Muscle of leg (tissue), 11 donors: ENCODE results near the gene LHX1. TPM values are rescaled to one million over a fixed set of nuclear protein-coding genes. Genes with fewer than 3 reads are reported as not detected.
A peak's percentile ranks its signal among the peaks of the same experiment; 100 is the strongest.

Experiments used
- DNase-seq: peaks from one replicate; pipeline ENCODE4 v3.0.0; 2013
- H3K27ac ChIP-seq: one replicate; pipeline ENCODE4 v1.5.1; 2013; ENCODE audit warnings: mild to moderate bottlenecking, low read length, control low read depth
- H3K27me3 ChIP-seq: one replicate; pipeline ENCODE4 v1.6.1; 2013; ENCODE audit warnings: low read length; ENCODE audit not compliant: control insufficient read depth, insufficient read depth
- H3K36me3 ChIP-seq: one replicate; pipeline ENCODE4 v1.6.1; 2013; ENCODE audit warnings: low read length; ENCODE audit not compliant: control insufficient read depth, insufficient read depth
- H3K4me1 ChIP-seq: one replicate; pipeline ENCODE4 v1.6.1; 2013; ENCODE audit warnings: low read length; ENCODE audit not compliant: control insufficient read depth, insufficient read depth
- H3K4me3 ChIP-seq: one replicate; pipeline ENCODE4 v1.5.1; 2013; ENCODE audit warnings: low read length, control low read depth
- H3K9me3 ChIP-seq: replicated peaks from 2 replicates; pipeline ENCODE4 v1.6.1; 2013; ENCODE audit warnings: low read depth, low read length; ENCODE audit not compliant: control insufficient read depth
- WGBS: methylation state at CpG from one replicate; pipeline ENCODE4 v1.1.5; 2013; ENCODE audit warnings: missing lambda C conversion rate; ENCODE audit not compliant: insufficient coverage; 5-methylcytosine and 5-hydroxymethylcytosine counted together
- polyA plus RNA-seq, 8 donors: library from polyadenylated mRNA; unstranded; fragments of 120-200 nt; gene quantifications; one replicate each; pipeline versions ENCODE4 v1.2.1 to v1.2.3, GENCODE V29; 2013; ENCODE audit warnings: inconsistent platforms in 1 of 8, low replicate concordance in 1 of 8; ENCODE audit not compliant: insufficient read length in 8 of 8, insufficient read depth in 1 of 8
- total RNA-seq: library from RNA; stranded (reverse); fragments of 120-200 nt; gene quantifications from one replicate; pipeline ENCODE4 v1.2.4, GENCODE V29; 2013

The LHX1 gene
- total and polyA plus RNA-seq, 9 donors = 0.41 TPM; not detected in 8

DNA sequence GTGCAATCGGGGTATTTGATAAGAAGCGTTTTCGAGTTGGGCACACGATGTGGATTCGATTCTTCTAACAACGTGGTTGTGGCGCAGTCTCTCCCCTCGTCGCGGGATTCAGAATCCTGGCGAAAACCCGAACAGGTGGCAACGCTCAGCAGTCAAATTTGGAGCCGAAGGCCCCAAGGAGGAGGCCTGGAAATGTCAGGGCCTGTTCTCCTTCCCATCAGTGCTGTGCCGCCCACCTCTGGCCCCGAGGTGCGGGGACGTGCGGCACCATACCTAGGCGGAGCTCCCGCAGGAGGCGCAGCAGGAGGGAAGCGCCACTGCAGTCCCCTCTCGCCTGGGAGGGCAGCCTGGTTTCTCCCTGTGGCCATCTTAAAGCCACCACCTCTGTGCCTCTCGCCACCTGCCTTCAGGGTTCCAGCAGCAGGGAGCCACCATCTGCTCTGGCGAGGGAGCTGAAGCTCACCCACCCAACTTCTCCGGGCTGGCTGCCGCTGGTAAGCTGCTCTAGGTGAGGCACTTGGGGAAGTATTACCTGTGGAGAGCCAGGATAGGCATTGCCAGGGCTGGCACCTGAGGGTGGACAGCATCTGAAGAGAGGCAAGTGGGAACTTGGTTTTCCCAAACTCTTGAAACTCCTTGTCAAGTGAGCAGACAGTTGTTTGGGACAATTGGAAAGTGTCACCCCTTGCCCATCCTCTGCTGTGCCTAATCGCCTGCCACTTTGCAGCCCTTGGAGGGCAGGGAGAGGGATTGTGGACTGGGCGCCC lies 8.9 kb downstream of the LHX1 start:
- no peak overlapping the region for H3K4me3 ChIP-seq
- no peak for DNase-seq
- peaks cover 31% of the 10 kb centered on the region for H3K4me1 ChIP-seq
- no peak overlapping the region for H3K27ac ChIP-seq
- peaks cover 66% of the 10 kb centered on the region for H3K27me3 ChIP-seq
- peaks cover 4% of the 10 kb centered on the region for H3K36me3 ChIP-seq
- 1% methylated on average over 25 of the region's 30 CpGs for WGBS
- H3K9me3 ChIP-seq = no peaks in the 10 kb centered on the region

GRCh38 chr17:36946726-36947091 lies 9.4 kb downstream of the LHX1 start:
- no peak overlapping the region for H3K27ac ChIP-seq
- H3K27me3 ChIP-seq = peaks cover 61% of the 10 kb centered on the region
- H3K4me1 ChIP-seq = peaks cover 31% of the 10 kb centered on the region
- H3K9me3 ChIP-seq = no peaks in the 10 kb centered on the region
- DNase-seq = no peak
- H3K4me3 ChIP-seq = no peak overlapping the region
- WGBS = no CpG with 5 or more reads among the region's 2 CpGs
- peaks cover 4% of the 10 kb centered on the region for H3K36me3 ChIP-seq

- DNase-seq = no peak
- Histone ChIP-seq H3K9me3 (no peaks in the 10 kb centered on the region), H3K36me3 (peaks cover 14% of the 10 kb centered on the region), H3K27ac (peak overlapping the region; percentile 96), H3K27me3 (peaks cover 46% of the 10 kb centered on the region), H3K4me1 (peaks cover 19% of the 10 kb centered on the region), H3K4me3 (peak overlapping the region; percentile 83)
- 2% methylated on average over 22 of the region's 26 CpGs for WGBS
Measured at GRCh38 chr17:36947922-36948716, 10.8 kb downstream of the LHX1 start.

DNA sequence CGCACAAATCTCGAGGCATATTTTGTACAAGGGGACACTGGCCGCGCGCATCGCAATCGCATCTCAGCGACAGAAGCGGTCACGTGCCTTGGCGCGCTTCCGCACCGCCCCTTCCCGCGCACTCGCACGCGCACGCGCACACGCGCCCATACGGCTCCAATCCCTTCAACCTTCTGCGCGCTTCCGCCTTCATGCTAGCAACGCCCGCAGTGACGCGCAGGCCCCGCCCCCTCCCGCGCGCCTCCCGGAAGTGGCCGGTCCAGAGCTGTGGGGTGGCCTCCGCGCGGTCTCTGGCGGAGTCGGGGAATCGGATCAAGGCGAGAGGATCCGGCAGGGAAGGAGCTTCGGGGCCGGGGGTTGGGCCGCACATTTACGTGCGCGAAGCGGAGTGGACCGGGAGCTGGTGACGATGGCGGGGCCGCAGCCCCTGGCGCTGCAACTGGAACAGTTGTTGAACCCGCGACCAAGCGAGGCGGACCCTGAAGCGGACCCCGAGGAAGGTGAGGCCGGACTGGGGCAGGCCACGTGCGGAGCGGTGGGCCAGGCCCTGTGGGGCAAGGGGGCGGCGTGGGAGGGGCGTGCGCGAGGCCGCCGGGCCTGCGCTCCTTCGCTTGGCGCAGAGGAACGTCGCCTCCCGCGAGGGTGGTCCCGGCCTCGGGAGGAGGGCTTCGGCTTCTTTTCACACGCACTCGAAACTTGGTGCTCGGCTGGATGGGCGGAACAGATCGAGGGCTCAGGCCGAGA lies 11.6 kb downstream of the LHX1 start, which contains the start of gene AATF:
Gene AATF, plus strand, starts transcription at position 238 of the 744 bp plus-strand sequence. Its CDS starts 172 bp downstream, at position 410.
- DNase-seq = peak; percentile 99
- peaks cover 16% of the 10 kb centered on the region for H3K4me1 ChIP-seq
- peak within 1 kb of the TSS; percentile 96 for H3K27ac ChIP-seq
- H3K36me3 ChIP-seq = peaks cover 22% of the 10 kb centered on the region
- peak within 1 kb of the TSS; percentile 83 for H3K4me3 ChIP-seq
- under 1% methylated on average over 90 of the region's 90 CpGs for WGBS
- no peaks in the 10 kb centered on the region for H3K9me3 ChIP-seq
- peaks cover 39% of the 10 kb centered on the region for H3K27me3 ChIP-seq

GRCh38 chr17:36949461-36949927 lies 12.2 kb downstream of the LHX1 start:
- Histone ChIP-seq H3K27ac (peak overlapping the region; percentile 96), H3K4me3 (peak overlapping the region; percentile 83), H3K4me1 (peaks cover 16% of the 10 kb centered on the region), H3K36me3 (peaks cover 26% of the 10 kb centered on the region), H3K27me3 (peaks cover 35% of the 10 kb centered on the region), H3K9me3 (no peaks in the 10 kb centered on the region)
- WGBS = 0% methylated on average over 4 of the region's 9 CpGs
- no peak for DNase-seq

- Histone ChIP-seq H3K36me3 (peaks cover 31% of the 10 kb centered on the region), H3K4me3 (no peak overlapping the region), H3K27ac (no peak overlapping the region), H3K27me3 (peaks cover 32% of the 10 kb centered on the region), H3K9me3 (no peaks in the 10 kb centered on the region), H3K4me1 (peaks cover 16% of the 10 kb centered on the region)
- WGBS = 72% methylated on average over 5 of the region's 8 CpGs
- DNase-seq = no peak
Measured at GRCh38 chr17:36950027-36950426, 12.8 kb downstream of the LHX1 start.

GRCh38 chr17:36951084-36951789 lies 14.0 kb downstream of the LHX1 start:
- no peak for DNase-seq
- Histone ChIP-seq H3K27me3 (peaks cover 23% of the 10 kb centered on the region), H3K4me1 (peaks cover 16% of the 10 kb centered on the region), H3K27ac (no peak overlapping the region), H3K9me3 (no peaks in the 10 kb centered on the region), H3K36me3 (peaks cover 38% of the 10 kb centered on the region), H3K4me3 (no peak overlapping the region)
- no CpG with 5 or more reads among the region's 5 CpGs for WGBS

GRCh38 chr17:36971508-36971907 lies 34.2 kb downstream of the LHX1 start:
- Histone ChIP-seq H3K4me3 (no peak overlapping the region), H3K9me3 (no peaks in the 10 kb centered on the region), H3K4me1 (no peaks in the 10 kb centered on the region), H3K27ac (no peak overlapping the region), H3K36me3 (peaks cover 5% of the 10 kb centered on the region), H3K27me3 (no peaks in the 10 kb centered on the region)
- 100% methylated on average over 1 of the region's 4 CpGs for WGBS
- no peak for DNase-seq

GRCh38 chr17:36972186-36972700 lies 35.0 kb downstream of the LHX1 start:
- no peak for DNase-seq
- Histone ChIP-seq H3K4me3 (no peak overlapping the region), H3K9me3 (no peaks in the 10 kb centered on the region), H3K36me3 (peaks cover 5% of the 10 kb centered on the region), H3K27ac (no peak overlapping the region), H3K4me1 (no peaks in the 10 kb centered on the region), H3K27me3 (no peaks in the 10 kb centered on the region)
